ENCODE data around the gene ATG7. TPM values are rescaled to one million over a fixed set of nuclear protein-coding genes. Genes with fewer than 3 reads are reported as not detected.

Gene ATG7
- total RNA-seq, 1 donor from 2014 or later = 23.0 TPM

GRCh38 chr3:11555211-11555782 is 283.1 kb downstream of the ATG7 start:
- H3K4me1 Mint-ChIP-seq (ENCODE audit: low read depth, unreplicated experiment) = peaks cover 43% of the 10 kb centered on the region
- peaks cover 10% of the 10 kb centered on the region for H3K27me3 Mint-ChIP-seq (ENCODE audit: unreplicated experiment)
- H3K9me3 Mint-ChIP-seq (ENCODE audit: unreplicated experiment) = peaks cover 16% of the 10 kb centered on the region
- peak overlapping the region; percentile 34 for H3K27ac Mint-ChIP-seq (ENCODE audit: unreplicated experiment)
- H3K36me3 Mint-ChIP-seq (ENCODE audit: unreplicated experiment) = no peaks in the 10 kb centered on the region
- no peak for TF ChIP-seq CTCF (IDR thresholded peaks at IDR 0.05; ENCODE audit: partially characterized antibody, unreplicated experiment)
- no peak for DNase-seq
- peak overlapping the region; percentile 13 for H3K4me3 Mint-ChIP-seq (ENCODE audit: unreplicated experiment)

DNA sequence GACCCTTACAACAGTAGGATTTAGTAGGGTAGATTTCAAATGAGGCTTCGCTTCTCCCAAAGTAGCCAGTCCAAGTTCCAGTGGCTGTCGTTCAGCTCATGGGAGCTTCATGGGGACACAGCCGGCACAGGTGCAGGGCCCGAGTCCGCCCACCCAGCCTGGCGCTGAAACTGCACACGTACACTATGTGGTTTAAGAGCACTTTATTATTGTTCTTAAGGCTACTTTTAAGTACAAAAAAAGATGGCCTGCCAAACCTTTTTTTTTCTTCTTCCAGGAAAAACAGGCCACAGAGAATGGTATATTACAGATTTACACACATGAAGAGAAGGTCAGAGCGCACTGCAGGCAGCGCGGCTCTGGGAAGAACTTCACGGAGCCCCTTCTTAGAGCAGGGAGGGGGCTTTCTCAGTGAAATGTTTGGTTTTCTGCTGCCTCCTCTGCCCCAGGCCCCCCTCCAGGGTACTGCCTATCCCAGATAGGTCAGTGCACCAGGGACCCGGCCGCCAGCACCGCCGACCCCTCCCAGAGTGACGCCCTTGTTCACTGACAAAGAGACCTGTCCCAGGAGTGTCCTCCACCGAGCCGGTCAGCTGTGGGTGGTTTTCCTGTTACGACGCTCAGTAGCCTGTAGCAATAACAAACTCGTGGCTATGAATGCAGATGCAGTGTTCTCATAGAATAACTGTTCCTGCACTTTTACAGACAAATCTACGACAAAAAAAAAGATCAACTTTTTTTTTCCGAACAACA is 283.9 kb downstream of the ATG7 start:
- Mint-ChIP-seq H3K36me3 (ENCODE audit: unreplicated experiment) (no peaks in the 10 kb centered on the region), H3K9me3 (ENCODE audit: unreplicated experiment) (peaks cover 18% of the 10 kb centered on the region), H3K27me3 (ENCODE audit: unreplicated experiment) (peaks cover 12% of the 10 kb centered on the region), H3K4me1 (ENCODE audit: low read depth, unreplicated experiment) (peaks cover 51% of the 10 kb centered on the region), H3K27ac (ENCODE audit: unreplicated experiment) (peak overlapping the region; percentile 98), H3K4me3 (ENCODE audit: unreplicated experiment) (peak overlapping the region; percentile 72)
- TF ChIP-seq CTCF (IDR thresholded peaks at IDR 0.05; ENCODE audit: partially characterized antibody, unreplicated experiment) = no peak
- no peak for DNase-seq

GRCh38 chr3:11556851-11557644 is 284.9 kb downstream of the ATG7 start:
- Mint-ChIP-seq H3K27ac (ENCODE audit: unreplicated experiment) (peak overlapping the region; percentile 98), H3K27me3 (ENCODE audit: unreplicated experiment) (peaks cover 12% of the 10 kb centered on the region), H3K36me3 (ENCODE audit: unreplicated experiment) (no peaks in the 10 kb centered on the region), H3K4me1 (ENCODE audit: low read depth, unreplicated experiment) (peaks cover 50% of the 10 kb centered on the region), H3K4me3 (ENCODE audit: unreplicated experiment) (peak overlapping the region; percentile 72), H3K9me3 (ENCODE audit: unreplicated experiment) (peaks cover 18% of the 10 kb centered on the region)
- no peak for TF ChIP-seq CTCF (IDR thresholded peaks at IDR 0.05; ENCODE audit: partially characterized antibody, unreplicated experiment)
- DNase-seq = peak; percentile 70

- Mint-ChIP-seq H3K4me3 (ENCODE audit: unreplicated experiment) (peak overlapping the region; percentile 63), H3K36me3 (ENCODE audit: unreplicated experiment) (no peaks in the 10 kb centered on the region), H3K4me1 (ENCODE audit: low read depth, unreplicated experiment) (peaks cover 53% of the 10 kb centered on the region), H3K9me3 (ENCODE audit: unreplicated experiment) (peaks cover 13% of the 10 kb centered on the region), H3K27ac (ENCODE audit: unreplicated experiment) (peak overlapping the region; percentile 98), H3K27me3 (ENCODE audit: unreplicated experiment) (peaks cover 12% of the 10 kb centered on the region)
- no peak for DNase-seq
- no peak for TF ChIP-seq CTCF (IDR thresholded peaks at IDR 0.05; ENCODE audit: partially characterized antibody, unreplicated experiment)
These were observed 285.8 kb downstream of the ATG7 start for GRCh38 chr3:11558002-11558401.
